Muscle of leg (tissue), 11 donors: ENCODE results near the gene IFNA2. TPM values are rescaled to one million over a fixed set of nuclear protein-coding genes. Genes with fewer than 3 reads are reported as not detected.
A peak's percentile ranks its signal among the peaks of the same experiment; 100 is the strongest.

ENCODE experiments used
- DNase-seq: peaks from one replicate; pipeline ENCODE4 v3.0.0; 2013
- H3K27ac ChIP-seq: one replicate; pipeline ENCODE4 v1.5.1; 2013; ENCODE audit warnings: mild to moderate bottlenecking, low read length, control low read depth
- H3K27me3 ChIP-seq: one replicate; pipeline ENCODE4 v1.6.1; 2013; ENCODE audit warnings: low read length; ENCODE audit not compliant: control insufficient read depth, insufficient read depth
- H3K36me3 ChIP-seq: one replicate; pipeline ENCODE4 v1.6.1; 2013; ENCODE audit warnings: low read length; ENCODE audit not compliant: control insufficient read depth, insufficient read depth
- H3K4me1 ChIP-seq: one replicate; pipeline ENCODE4 v1.6.1; 2013; ENCODE audit warnings: low read length; ENCODE audit not compliant: control insufficient read depth, insufficient read depth
- H3K4me3 ChIP-seq: one replicate; pipeline ENCODE4 v1.5.1; 2013; ENCODE audit warnings: low read length, control low read depth
- H3K9me3 ChIP-seq: replicated peaks from 2 replicates; pipeline ENCODE4 v1.6.1; 2013; ENCODE audit warnings: low read depth, low read length; ENCODE audit not compliant: control insufficient read depth
- WGBS: methylation state at CpG from one replicate; pipeline ENCODE4 v1.1.5; 2013; ENCODE audit warnings: missing lambda C conversion rate; ENCODE audit not compliant: insufficient coverage; 5-methylcytosine and 5-hydroxymethylcytosine counted together
- polyA plus RNA-seq, 8 donors: library from polyadenylated mRNA; unstranded; fragments of 120-200 nt; gene quantifications; one replicate each; pipeline versions ENCODE4 v1.2.1 to v1.2.3, GENCODE V29; 2013; ENCODE audit warnings: inconsistent platforms in 1 of 8, low replicate concordance in 1 of 8; ENCODE audit not compliant: insufficient read length in 8 of 8, insufficient read depth in 1 of 8
- total RNA-seq: library from RNA; stranded (reverse); fragments of 120-200 nt; gene quantifications from one replicate; pipeline ENCODE4 v1.2.4, GENCODE V29; 2013

The IFNA2 gene
- total and polyA plus RNA-seq, 9 donors = 0.09 TPM; not detected in 8

GRCh38 chr9:21413151-21413550 lies 28.0 kb upstream of the IFNA2 start:
- Histone ChIP-seq H3K4me1 (no peaks in the 10 kb centered on the region), H3K27ac (no peak overlapping the region)
- WGBS = no CpG with 5 or more reads among the region's 4 CpGs

DNA sequence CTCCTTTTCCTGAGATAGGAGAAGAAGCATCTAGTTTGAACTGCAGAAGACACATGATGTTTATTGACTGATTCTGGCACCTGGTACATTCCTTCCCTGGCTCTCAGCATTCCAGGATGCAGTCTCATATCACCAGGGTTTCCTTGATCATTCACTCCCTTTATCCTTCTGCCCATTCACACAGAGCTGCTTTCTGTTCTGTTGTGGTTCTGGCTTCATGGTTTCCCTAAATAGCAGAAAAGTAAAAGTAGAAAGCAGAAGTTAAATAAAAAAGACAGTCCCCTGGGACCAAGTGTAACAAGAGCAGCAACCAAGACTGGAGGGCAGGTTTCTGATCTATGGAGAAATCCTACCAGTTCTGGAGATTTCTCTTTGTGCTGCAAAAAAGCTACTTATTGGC lies 26.9 kb upstream of the IFNA2 start:
- H3K27ac ChIP-seq = no peak overlapping the region
- no peaks in the 10 kb centered on the region for H3K4me1 ChIP-seq
- no peaks in the 10 kb centered on the region for H3K9me3 ChIP-seq
- H3K27me3 ChIP-seq = no peaks in the 10 kb centered on the region
- no peaks in the 10 kb centered on the region for H3K36me3 ChIP-seq
- no peak for DNase-seq
- H3K4me3 ChIP-seq = no peak overlapping the region

More at GRCh38 chr9:21413151-21413550, 28.0 kb upstream of the IFNA2 start:
- no peaks in the 10 kb centered on the region for H3K27me3 ChIP-seq
- DNase-seq = no peak
- H3K9me3 ChIP-seq = no peaks in the 10 kb centered on the region
- H3K4me3 ChIP-seq = no peak overlapping the region
- no peaks in the 10 kb centered on the region for H3K36me3 ChIP-seq

- WGBS = 80% methylated on average over 1 of the region's 1 CpG
- no peaks in the 10 kb centered on the region for H3K36me3 ChIP-seq
- no peak for DNase-seq
Observed at GRCh38 chr9:21408817-21409216, 23.6 kb upstream of the IFNA2 start, which contains the start of gene IFNA8. Gene IFNA8 (plus strand): TSS chr9:21409117. CDS start chr9:21409177, 60 bp downstream.

GRCh38 chr9:21404146-21404545 lies 18.9 kb upstream of the IFNA2 start:
- H3K36me3 ChIP-seq = no peaks in the 10 kb centered on the region
- peaks cover 8% of the 10 kb centered on the region for H3K4me1 ChIP-seq
- no peak for DNase-seq
- H3K9me3 ChIP-seq = no peaks in the 10 kb centered on the region
- no peak overlapping the region for H3K27ac ChIP-seq
- H3K4me3 ChIP-seq = no peak overlapping the region
- no CpG with 5 or more reads among the region's 3 CpGs for WGBS
- peaks cover 18% of the 10 kb centered on the region for H3K27me3 ChIP-seq

More at GRCh38 chr9:21408817-21409216, 23.6 kb upstream of the IFNA2 start, which contains the start of gene IFNA8:
- H3K27ac ChIP-seq = no peak within 1 kb of the TSS
- H3K4me3 ChIP-seq = no peak within 1 kb of the TSS
- no peaks in the 10 kb centered on the region for H3K9me3 ChIP-seq
- H3K4me1 ChIP-seq = no peaks in the 10 kb centered on the region
- H3K27me3 ChIP-seq = no peaks in the 10 kb centered on the region

GRCh38 chr9:21402386-21403251 lies 17.4 kb upstream of the IFNA2 start:
- Histone ChIP-seq H3K27ac (no peak overlapping the region), H3K9me3 (no peaks in the 10 kb centered on the region), H3K4me3 (peak overlapping the region; percentile 18), H3K36me3 (no peaks in the 10 kb centered on the region), H3K4me1 (peaks cover 8% of the 10 kb centered on the region), H3K27me3 (peaks cover 20% of the 10 kb centered on the region)
- under 1% methylated on average over 46 of the region's 53 CpGs for WGBS
- no peak for DNase-seq

GRCh38 chr9:21399956-21400355 lies 14.8 kb upstream of the IFNA2 start:
- DNase-seq = no peak
- Histone ChIP-seq H3K27me3 (peaks cover 29% of the 10 kb centered on the region), H3K9me3 (no peaks in the 10 kb centered on the region), H3K4me3 (no peak overlapping the region), H3K27ac (no peak overlapping the region), H3K4me1 (peaks cover 12% of the 10 kb centered on the region), H3K36me3 (no peaks in the 10 kb centered on the region)
- WGBS = 14% methylated on average over 1 of the region's 3 CpGs

DNA sequence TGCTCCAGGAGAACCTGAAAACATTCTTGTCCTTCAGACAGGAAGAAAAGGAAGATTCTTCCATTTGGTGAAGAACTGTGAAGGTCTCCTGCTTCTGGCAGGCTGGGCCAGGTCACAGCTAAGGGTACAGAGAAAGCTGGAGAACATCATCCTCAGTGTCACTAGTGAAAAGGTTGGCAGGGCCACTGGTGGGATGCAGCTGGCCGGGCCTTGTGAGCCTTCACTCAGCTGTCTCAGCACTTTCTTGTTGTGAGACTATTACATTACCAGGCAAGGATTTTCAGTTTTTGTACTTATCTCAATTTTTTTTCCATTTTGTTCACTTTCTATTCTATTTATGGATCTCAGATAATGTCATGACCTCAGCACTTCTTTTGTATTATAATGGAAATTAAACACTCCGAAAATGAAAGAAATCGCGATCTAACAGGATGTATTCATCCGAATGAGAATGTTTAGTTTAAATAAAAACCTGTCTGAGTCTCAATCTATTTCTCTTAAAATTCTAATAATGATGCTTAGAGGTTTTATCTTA lies 13.8 kb upstream of the IFNA2 start:
- H3K27ac ChIP-seq = no peak overlapping the region
- no peaks in the 10 kb centered on the region for H3K9me3 ChIP-seq
- no peak overlapping the region for H3K4me3 ChIP-seq
- 60% methylated on average over 1 of the region's 5 CpGs for WGBS
- peaks cover 29% of the 10 kb centered on the region for H3K27me3 ChIP-seq
- no peak for DNase-seq
- peaks cover 12% of the 10 kb centered on the region for H3K4me1 ChIP-seq
- H3K36me3 ChIP-seq = no peaks in the 10 kb centered on the region

DNA sequence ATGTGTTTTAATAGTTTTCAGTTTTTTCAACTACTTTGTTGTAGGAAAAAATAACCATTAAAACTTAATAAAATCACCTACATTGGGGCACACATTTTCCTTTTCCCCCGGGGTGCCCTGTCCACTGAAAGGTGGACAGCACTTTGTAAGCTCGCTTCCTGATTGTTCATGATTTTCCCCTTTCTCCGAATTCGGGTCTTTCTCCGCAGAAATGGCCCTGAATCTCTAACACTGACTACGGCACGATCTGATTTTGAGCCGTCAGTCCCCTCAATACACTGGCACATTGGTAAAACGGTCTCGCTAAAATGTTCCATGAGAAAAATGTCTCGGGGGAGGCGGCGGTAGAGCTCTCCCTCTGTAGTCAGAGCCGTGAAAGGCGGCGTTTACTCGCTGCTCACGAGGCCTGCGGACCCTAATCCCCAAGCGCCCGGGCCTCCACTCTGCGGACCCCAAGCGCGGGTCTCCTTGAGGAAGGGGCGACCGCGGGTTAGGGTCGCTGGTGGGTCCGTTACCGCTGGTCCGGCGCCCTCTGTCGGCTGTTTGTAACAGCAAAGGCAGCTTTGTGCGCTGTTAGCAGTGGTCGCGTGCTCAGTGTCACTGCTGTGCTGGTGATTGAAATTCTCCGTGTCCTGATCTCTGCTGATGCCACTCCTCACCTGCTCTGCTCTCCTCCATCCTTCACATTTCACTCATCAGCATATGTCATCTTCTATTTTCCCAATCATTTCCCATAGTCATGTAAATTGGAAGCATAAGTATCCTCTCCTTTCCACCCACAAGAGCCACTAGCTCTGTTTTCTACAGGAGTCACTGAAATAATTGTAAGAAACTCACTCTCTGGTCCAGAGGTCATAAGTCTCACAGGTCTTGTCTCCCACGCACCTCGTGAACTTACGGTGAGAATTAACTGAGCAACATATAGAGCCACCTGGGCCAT lies 10.8 kb upstream of the IFNA2 start:
- WGBS = 5% methylated on average over 34 of the region's 40 CpGs
- no peak overlapping the region for H3K27ac ChIP-seq
- H3K4me1 ChIP-seq = peaks cover 3% of the 10 kb centered on the region
- no peaks in the 10 kb centered on the region for H3K9me3 ChIP-seq
- peak overlapping the region; percentile 42 for H3K4me3 ChIP-seq
- peaks cover 27% of the 10 kb centered on the region for H3K27me3 ChIP-seq
- DNase-seq = peak; percentile 46
- no peaks in the 10 kb centered on the region for H3K36me3 ChIP-seq

DNA sequence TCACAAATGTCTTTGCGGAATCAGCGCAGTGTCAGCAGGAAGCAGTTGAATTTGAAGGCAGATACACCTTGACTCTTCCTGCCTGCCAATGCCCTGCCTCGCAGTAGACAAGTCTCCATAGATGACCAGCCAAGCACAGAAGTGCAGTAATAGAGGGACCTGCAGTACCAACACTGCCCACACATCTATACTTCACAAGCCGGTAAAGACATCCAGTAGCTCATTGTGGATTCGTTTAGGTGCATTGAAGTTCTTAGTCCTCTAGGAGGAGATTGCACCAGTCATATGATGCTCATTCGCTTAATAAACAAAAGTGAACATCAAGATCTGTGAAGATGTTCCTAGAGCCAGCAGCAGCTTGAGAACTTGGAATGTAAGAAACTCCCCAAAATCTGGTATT lies 7.1 kb upstream of the IFNA2 start:
- Histone ChIP-seq H3K27me3 (peaks cover 21% of the 10 kb centered on the region), H3K9me3 (no peaks in the 10 kb centered on the region), H3K27ac (no peak overlapping the region), H3K36me3 (no peaks in the 10 kb centered on the region), H3K4me1 (peaks cover 3% of the 10 kb centered on the region), H3K4me3 (no peak overlapping the region)
- DNase-seq = no peak
- WGBS = 94% methylated on average over 4 of the region's 6 CpGs

DNA sequence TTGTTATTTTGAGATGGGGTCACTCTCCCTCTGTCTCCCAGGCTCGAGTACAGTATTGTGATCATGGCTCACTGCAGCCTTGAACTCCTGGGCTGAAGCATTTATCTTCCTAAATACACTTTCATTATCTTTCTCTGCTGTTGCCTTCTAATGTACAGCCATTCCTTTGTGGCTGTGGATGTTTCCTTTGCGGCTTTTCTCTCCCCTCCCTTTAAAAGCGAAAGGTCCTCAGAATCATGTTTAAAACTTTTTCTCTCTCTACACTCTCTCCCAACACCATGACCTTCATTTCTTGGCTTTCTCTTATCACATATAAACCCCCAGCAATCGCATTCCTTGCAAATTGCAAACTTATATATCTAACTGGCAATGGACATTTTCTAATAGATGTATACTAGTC lies 1.6 kb downstream of the IFNA2 start:
- no peak overlapping the region for H3K27ac ChIP-seq
- no peak for DNase-seq
- no peaks in the 10 kb centered on the region for H3K36me3 ChIP-seq
- 94% methylated on average over 2 of the region's 4 CpGs for WGBS
- no peaks in the 10 kb centered on the region for H3K4me1 ChIP-seq
- H3K27me3 ChIP-seq = peaks cover 3% of the 10 kb centered on the region
- no peak overlapping the region for H3K4me3 ChIP-seq
- no peaks in the 10 kb centered on the region for H3K9me3 ChIP-seq
